HUES64 (cell line): ENCODE measurements around the gene RAB10.

Experiments used
- H3K27ac ChIP-seq: 2 replicates; pipeline ENCODE4 v1.7.0; 2013; ENCODE audit warnings: low read depth, low read length, inconsistent platforms
- H3K27me3 ChIP-seq: 2 replicates; pipeline ENCODE4 v1.6.1; 2013; ENCODE audit warnings: mild to moderate bottlenecking, low read length; ENCODE audit not compliant: insufficient read depth
- H3K36me3 ChIP-seq: 2 replicates; pipeline ENCODE4 v1.6.1; 2013; ENCODE audit warnings: mild to moderate bottlenecking, low read length; ENCODE audit not compliant: insufficient read depth
- H3K4me1 ChIP-seq: 2 replicates; pipeline ENCODE4 v1.6.1; 2013; ENCODE audit warnings: mild to moderate bottlenecking, low read length, moderate library complexity; ENCODE audit not compliant: insufficient read depth
- H3K4me3 ChIP-seq: 2 replicates; pipeline ENCODE4 v1.5.1; 2013; ENCODE audit warnings: mild to moderate bottlenecking, low read length, moderate library complexity
- H3K9ac ChIP-seq: 2 replicates; pipeline ENCODE4 v1.6.1; 2013; ENCODE audit warnings: mild to moderate bottlenecking, low read depth, low read length
- H3K9me3 ChIP-seq: 2 replicates; pipeline ENCODE4 v1.6.1; 2013; ENCODE audit warnings: low read depth, low read length; ENCODE audit not compliant: insufficient read depth
- WGBS: fragments of 150-250, 120-280 bp; methylation state at CpG from one replicate; pipeline ENCODE4 v1.1.7; 2013; ENCODE audit warnings: missing lambda C conversion rate; 5-methylcytosine and 5-hydroxymethylcytosine counted together

Gene RAB10

DNA sequence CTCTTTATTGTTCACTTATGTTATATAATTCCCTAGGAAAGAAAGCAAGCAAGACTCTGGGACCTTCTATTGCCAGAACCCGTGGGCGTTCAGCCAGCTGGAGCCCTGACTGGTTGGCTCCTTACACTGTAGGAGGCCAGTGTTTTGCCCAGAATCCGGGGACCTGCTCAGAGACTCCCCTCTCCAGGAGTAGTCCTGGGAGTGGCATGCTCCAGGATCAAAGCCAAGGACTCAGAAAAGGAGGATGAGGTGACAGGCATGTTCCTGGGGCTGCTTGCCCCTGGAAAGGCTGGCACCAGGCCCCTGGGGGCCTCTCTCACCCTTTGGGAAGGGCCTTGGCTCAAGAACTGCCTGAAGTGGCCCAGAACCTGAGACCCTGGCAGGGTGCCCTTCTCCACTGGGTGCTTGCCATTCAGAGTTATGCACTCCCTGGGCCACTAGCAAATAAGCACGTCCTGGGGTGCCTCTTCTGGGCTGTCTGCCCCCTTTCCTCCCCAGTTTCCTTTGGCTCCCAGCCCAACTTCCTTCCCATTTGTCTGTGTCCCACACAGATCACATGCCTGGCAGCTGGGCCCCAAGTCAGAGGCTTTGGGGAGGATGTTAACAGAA is 32.0 kb upstream of the RAB10 start:
- Histone ChIP-seq H3K9ac (no peak overlapping the region), H3K4me3 (no peak overlapping the region), H3K36me3 (no peaks in the 10 kb centered on the region), H3K27ac (no peak overlapping the region), H3K9me3 (no peaks in the 10 kb centered on the region), H3K27me3 (no peaks in the 10 kb centered on the region), H3K4me1 (no peaks in the 10 kb centered on the region)
- 85% methylated on average over 4 of the region's 4 CpGs for WGBS

DNA sequence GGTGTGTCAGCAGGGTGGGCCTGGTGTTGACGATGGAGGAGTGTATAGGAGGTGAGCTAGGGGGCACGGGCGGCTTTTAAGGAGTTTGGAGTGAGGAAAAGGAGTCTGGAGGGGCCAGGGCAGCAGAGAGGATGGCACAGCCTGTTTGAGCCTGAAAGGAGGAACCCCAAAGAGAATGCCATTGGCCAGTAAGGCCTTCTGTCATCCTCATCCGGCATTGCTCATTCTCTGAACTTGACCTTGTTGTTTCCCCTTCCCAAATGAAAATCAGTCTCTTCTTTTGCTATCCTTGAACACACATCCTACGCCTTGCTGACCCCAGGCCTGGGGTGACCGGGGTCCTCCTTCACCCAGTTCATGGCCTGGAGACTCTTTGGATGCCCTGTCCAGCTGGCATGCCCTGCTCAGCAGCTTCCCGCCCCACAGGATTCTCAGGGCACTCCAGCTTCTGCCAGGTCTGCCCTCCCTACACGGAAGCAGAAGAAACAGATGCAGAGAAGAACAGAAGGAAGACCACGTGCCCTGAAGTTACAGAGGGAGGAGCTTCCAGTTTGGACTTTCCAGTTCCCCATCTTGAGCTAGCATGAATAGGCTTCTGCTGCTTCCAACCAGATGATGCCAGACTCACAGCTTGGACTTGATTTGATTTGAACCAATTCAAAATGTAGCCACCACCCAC is 31.1 kb upstream of the RAB10 start:
- Histone ChIP-seq H3K36me3 (no peaks in the 10 kb centered on the region), H3K9ac (no peak overlapping the region), H3K4me1 (no peaks in the 10 kb centered on the region), H3K9me3 (no peaks in the 10 kb centered on the region), H3K4me3 (no peak overlapping the region), H3K27me3 (no peaks in the 10 kb centered on the region), H3K27ac (no peak overlapping the region)
- WGBS, result 93% methylated on average over 9 of the region's 9 CpGs

DNA sequence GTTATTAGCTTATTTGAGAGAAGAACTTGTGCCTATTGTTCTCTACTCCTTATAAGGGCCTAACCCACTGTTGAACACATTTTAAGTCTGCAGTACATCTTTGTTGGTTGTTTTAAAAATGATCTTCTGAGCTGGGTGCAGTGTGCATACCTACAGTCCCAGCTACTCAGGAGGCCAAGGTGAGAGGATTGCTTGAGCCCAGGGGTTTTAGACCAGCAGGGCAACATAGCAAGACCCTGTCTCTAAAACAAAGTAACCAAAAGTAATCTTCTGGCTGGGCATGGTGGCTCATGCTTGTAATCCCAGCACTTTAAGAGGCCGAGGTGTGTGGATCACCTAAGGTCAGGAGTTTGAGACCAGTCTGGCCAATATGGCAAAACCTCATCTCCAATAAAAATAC is 25.8 kb upstream of the RAB10 start:
- Histone ChIP-seq H3K9ac (no peak overlapping the region), H3K27ac (no peak overlapping the region)

DNA sequence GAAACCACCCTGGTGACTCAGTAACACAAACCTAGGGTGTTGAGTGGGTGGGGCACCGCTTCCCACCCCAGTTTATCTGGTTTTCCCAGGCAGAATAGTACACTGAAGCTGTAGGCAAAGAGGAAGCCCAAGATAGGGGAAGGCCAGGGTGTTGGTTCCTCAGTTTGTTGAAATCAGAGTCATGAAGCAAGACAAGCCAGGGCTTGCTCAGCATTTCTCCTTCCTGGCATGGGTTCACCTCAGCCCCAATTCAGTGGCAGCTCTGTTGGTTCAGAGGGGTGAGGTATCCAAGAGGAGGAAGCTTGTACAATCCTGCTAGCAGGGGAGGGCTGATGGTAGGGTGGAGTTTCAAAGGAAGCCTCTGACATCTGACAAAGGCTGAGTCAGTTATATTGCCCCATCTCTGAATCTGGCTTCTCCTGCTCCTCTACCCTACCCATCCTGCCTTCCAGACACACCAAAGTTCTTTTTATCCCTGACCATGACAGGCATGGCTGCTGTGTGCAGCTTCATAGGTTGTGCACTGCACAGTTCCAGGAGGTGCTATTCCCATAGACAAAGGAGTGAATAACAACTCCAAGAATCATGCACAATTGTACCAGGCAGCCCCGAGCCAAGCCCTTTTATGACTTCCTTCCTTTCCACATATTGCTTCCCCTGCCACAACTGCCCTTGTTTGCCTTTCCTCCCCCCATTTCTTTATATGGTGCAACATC is 24.9 kb upstream of the RAB10 start:
- peaks cover 14% of the 10 kb centered on the region for H3K4me1 ChIP-seq
- no peaks in the 10 kb centered on the region for H3K36me3 ChIP-seq
- H3K4me3 ChIP-seq, result no peak overlapping the region
- H3K27ac ChIP-seq, result no peak overlapping the region
- H3K9ac ChIP-seq, result no peak overlapping the region
- no peaks in the 10 kb centered on the region for H3K9me3 ChIP-seq
- no peaks in the 10 kb centered on the region for H3K27me3 ChIP-seq
- 96% methylated on average over 2 of the region's 2 CpGs for WGBS

More for the DNA sequence above, 25.8 kb upstream of the RAB10 start:
- no peaks in the 10 kb centered on the region for H3K9me3 ChIP-seq
- 93% methylated on average over 1 of the region's 1 CpG for WGBS
- H3K36me3 ChIP-seq, result no peaks in the 10 kb centered on the region
- no peaks in the 10 kb centered on the region for H3K27me3 ChIP-seq
- no peak overlapping the region for H3K4me3 ChIP-seq
- peaks cover 14% of the 10 kb centered on the region for H3K4me1 ChIP-seq

DNA sequence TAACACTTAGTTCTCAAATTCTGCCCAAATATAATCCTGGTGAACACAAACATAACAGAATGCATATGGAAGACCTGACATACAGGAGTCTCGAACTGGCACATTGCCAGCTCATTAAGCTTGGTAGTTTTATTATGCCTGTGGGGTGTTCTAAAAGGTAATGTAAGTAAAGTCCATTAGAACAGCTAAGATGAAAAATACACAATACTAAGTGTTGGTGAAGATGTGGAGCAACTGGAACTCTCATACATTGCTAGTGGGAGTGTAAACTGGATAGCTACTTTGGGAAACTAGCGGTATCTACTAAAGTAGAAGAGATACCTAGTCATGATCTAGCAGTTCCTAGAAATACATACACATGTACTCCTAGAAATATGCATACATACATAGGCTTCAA is 24.3 kb upstream of the RAB10 start:
- H3K4me1 ChIP-seq, result peaks cover 14% of the 10 kb centered on the region
- H3K36me3 ChIP-seq, result no peaks in the 10 kb centered on the region
- H3K9me3 ChIP-seq, result no peaks in the 10 kb centered on the region
- no peak overlapping the region for H3K27ac ChIP-seq
- no peak overlapping the region for H3K4me3 ChIP-seq
- no peaks in the 10 kb centered on the region for H3K27me3 ChIP-seq
- WGBS, result 90% methylated on average over 1 of the region's 2 CpGs
- no peak overlapping the region for H3K9ac ChIP-seq

DNA sequence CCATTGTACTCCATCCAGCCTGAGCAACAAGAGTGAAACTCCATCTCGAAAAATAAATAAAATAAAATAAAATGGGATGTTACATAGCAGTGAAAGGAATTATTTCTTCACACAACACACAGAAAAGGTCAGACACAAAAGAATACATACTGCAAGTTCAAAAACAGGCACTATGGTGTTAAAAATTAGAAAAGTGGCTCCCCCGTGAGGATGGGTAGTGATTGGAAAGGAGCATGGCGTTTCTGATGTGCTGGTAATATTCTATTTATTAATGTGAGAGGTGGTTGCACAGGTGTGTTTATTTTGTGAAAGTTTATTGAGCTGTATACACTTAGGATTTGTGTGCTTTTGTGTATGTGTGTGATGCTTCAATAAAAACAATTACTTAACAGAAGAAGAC is 22.9 kb upstream of the RAB10 start:
- Histone ChIP-seq H3K9ac (no peak overlapping the region), H3K27me3 (no peaks in the 10 kb centered on the region), H3K27ac (no peak overlapping the region), H3K4me3 (no peak overlapping the region), H3K4me1 (peaks cover 14% of the 10 kb centered on the region), H3K9me3 (no peaks in the 10 kb centered on the region), H3K36me3 (no peaks in the 10 kb centered on the region)
- WGBS, result 96% methylated on average over 2 of the region's 3 CpGs

DNA sequence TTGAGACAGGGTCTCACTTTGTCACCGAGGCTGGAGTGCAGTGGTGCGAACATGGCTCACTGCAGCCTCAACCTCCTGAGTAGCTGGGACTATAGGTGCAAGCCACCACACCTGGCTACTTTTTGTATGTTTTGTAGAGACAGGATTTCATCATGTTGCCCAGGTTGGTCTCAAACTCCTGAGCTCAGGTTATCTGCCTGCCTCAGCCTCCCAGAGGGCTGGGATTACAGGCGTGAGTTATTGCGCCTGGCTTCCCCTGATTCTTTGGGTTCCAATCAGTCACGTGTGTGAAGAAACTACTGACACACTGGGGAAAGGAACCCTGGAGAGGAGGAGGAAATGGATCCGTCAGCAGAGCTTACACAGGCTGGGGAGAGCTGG is 22.3 kb upstream of the RAB10 start:
- H3K4me3 ChIP-seq, result no peak overlapping the region
- peak overlapping the region; percentile 66 for H3K27ac ChIP-seq
- no peaks in the 10 kb centered on the region for H3K27me3 ChIP-seq
- H3K9ac ChIP-seq, result no peak overlapping the region
- no peaks in the 10 kb centered on the region for H3K36me3 ChIP-seq
- H3K4me1 ChIP-seq, result peaks cover 14% of the 10 kb centered on the region
- WGBS, result 65% methylated on average over 6 of the region's 6 CpGs
- H3K9me3 ChIP-seq, result no peaks in the 10 kb centered on the region

DNA sequence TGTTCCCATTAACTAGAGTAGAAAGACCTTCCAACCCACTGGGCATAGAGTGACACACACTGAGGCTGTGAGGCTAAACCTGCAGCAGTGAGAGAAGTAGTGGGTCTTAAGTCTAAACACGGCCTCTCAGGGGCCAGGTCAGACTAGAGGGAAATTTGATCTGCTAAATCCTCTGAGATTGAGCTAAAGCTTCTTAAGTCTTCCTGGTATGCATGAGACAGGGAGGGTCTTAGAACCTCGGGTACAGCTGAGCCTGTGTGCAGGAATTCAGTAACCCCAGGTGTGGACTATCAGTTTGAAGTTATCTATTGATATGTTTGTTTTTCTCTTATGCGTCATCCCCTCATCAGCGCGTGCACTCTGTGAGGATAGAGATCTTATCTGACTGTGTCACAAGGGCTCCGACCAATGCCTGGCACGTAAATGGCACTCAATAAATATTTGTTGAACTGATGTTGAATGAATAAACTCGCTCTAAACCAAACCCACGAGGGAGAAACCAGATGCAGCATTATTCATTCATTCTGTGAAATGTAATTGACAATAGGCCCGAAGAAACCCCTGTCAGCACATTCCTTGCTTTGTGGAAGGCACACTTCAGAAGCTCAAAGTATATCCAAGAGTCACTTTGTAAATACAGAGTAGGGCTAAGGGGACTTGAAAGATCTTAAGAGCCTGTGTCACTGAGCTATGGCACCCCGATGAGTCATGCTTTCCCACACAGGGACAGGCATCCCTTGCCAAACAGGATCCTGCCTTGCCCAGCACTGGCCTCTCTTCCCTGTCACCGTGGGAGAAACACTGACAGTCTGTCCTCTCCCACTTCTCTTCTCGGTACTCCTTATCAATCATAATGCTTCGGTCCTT is 21.7 kb upstream of the RAB10 start:
- Histone ChIP-seq H3K4me1 (peaks cover 14% of the 10 kb centered on the region), H3K9me3 (no peaks in the 10 kb centered on the region), H3K27ac (peak overlapping the region; percentile 66), H3K27me3 (no peaks in the 10 kb centered on the region), H3K4me3 (no peak overlapping the region), H3K36me3 (no peaks in the 10 kb centered on the region), H3K9ac (no peak overlapping the region)
- WGBS, result 65% methylated on average over 14 of the region's 14 CpGs

DNA sequence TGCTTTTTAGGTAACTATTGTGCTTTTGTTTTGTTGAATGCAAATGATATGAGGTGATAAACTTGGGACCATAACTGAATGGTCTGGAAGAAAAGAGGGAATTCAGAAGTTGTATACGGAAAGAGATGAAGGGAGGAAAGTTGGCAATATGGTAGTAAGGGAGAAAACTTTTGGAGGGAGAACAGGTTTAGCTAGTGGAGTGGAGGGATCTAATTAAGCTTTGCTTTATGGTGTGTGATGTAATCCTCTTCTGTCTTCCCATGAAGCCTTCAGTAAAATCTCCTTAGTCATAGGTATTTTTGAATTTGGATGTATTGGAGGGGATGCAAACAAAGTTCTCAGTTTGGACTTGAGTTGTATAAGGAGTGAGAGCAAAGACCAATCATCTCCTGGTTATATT is 20.2 kb upstream of the RAB10 start:
- Histone ChIP-seq H3K36me3 (no peaks in the 10 kb centered on the region), H3K9ac (no peak overlapping the region), H3K27ac (no peak overlapping the region), H3K4me3 (no peak overlapping the region), H3K27me3 (no peaks in the 10 kb centered on the region), H3K4me1 (peaks cover 23% of the 10 kb centered on the region), H3K9me3 (no peaks in the 10 kb centered on the region)
- WGBS, result 94% methylated on average over 1 of the region's 1 CpG

DNA sequence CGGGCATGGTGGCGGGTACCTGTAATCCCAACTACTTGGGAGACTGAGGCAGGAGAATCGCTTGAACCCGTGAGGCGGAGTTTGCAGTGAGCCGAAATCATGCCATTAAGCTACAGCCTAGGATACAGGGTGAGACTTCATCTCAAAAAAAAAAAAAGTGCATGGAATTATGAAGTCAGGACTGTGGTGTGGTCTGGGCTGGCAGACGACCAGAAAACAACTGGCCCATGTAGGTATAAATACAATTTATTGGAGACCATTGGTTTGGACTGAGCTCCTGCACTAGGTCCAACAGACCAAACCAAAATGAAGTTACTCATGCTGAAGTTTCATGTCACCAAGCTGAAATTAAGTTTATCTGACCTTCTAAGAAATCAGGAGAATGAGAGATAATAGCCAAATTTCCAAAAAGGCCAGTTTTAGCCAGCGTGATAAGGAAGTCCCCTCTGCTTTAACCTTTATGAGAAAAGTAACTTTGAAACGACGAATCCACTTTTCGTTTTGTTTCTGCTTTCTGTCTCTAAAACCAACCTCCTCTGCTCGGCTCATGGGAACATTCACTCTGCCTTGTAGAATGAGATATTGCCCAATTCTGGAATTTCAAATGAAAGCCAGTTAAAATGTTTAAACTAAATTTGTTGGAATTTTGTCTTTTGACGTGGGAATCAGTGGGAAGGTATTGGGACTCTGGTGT is 17.7 kb upstream of the RAB10 start:
- Histone ChIP-seq H3K27me3 (no peaks in the 10 kb centered on the region), H3K4me3 (no peak overlapping the region), H3K36me3 (no peaks in the 10 kb centered on the region), H3K4me1 (peaks cover 23% of the 10 kb centered on the region), H3K9ac (no peak overlapping the region), H3K27ac (no peak overlapping the region), H3K9me3 (no peaks in the 10 kb centered on the region)
- WGBS, result 91% methylated on average over 13 of the region's 13 CpGs
